ENCODE data around the gene CNOT4. TPM values are rescaled to one million over a fixed set of nuclear protein-coding genes. Genes with fewer than 3 reads are reported as not detected.
"Not testable (repeated sequence)": the region's sequence is repeated elsewhere in the genome, so short reads cannot be mapped to it uniquely, and the experiment has no call there.

Gene CNOT4
- total RNA-seq, 1 experiment from 2014 or later, result 26.0 TPM

DNA sequence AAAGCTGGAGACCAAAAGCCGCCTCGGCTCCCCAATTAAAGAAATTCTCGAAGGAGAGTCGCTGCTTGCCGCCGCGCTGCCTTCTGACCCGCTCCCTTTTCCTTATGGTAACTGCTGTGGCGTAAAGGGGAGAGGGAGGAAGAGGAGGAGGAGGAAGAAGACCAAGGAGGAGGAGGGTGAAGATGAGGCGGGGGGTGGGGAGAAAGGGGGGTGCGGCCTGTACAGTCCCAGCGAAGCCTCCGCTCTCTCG, 388 bp downstream of the CNOT4 start:
- Mint-ChIP-seq H3K4me3 (ENCODE audit: low read depth, unreplicated experiment) (no peak overlapping the region), H3K36me3 (ENCODE audit: insufficient read depth, unreplicated experiment) (no peaks in the 10 kb centered on the region), H3K27ac (ENCODE audit: unreplicated experiment) (no peak overlapping the region), H3K9me3 (ENCODE audit: low read depth, unreplicated experiment) (no peaks in the 10 kb centered on the region), H3K27me3 (ENCODE audit: unreplicated experiment) (no peaks in the 10 kb centered on the region), H3K4me1 (ENCODE audit: low read depth, unreplicated experiment) (peaks cover 7% of the 10 kb centered on the region)
- intact Hi-C loops (cut with micrococcal nuclease; ENCODE audit: unreplicated experiment), result loop anchor here (1.0 to 2.0 kb wide), 2 partner anchors 51 to 95 kb away; no protein-coding TSS in a partner anchor
- no TSS peak for BruUV-seq (replicated peaks)
- DNase-seq, result no peak
- TF ChIP-seq, protein P1, sequence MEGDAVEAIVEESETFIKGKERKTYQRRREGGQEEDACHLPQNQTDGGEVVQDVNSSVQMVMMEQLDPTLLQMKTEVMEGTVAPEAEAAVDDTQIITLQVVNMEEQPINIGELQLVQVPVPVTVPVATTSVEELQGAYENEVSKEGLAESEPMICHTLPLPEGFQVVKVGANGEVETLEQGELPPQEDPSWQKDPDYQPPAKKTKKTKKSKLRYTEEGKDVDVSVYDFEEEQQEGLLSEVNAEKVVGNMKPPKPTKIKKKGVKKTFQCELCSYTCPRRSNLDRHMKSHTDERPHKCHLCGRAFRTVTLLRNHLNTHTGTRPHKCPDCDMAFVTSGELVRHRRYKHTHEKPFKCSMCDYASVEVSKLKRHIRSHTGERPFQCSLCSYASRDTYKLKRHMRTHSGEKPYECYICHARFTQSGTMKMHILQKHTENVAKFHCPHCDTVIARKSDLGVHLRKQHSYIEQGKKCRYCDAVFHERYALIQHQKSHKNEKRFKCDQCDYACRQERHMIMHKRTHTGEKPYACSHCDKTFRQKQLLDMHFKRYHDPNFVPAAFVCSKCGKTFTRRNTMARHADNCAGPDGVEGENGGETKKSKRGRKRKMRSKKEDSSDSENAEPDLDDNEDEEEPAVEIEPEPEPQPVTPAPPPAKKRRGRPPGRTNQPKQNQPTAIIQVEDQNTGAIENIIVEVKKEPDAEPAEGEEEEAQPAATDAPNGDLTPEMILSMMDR (IDR thresholded peaks at IDR 0.05; ENCODE audit: unreplicated experiment), result no peak
- CTCF ChIA-PET, result no interaction called here

DNA sequence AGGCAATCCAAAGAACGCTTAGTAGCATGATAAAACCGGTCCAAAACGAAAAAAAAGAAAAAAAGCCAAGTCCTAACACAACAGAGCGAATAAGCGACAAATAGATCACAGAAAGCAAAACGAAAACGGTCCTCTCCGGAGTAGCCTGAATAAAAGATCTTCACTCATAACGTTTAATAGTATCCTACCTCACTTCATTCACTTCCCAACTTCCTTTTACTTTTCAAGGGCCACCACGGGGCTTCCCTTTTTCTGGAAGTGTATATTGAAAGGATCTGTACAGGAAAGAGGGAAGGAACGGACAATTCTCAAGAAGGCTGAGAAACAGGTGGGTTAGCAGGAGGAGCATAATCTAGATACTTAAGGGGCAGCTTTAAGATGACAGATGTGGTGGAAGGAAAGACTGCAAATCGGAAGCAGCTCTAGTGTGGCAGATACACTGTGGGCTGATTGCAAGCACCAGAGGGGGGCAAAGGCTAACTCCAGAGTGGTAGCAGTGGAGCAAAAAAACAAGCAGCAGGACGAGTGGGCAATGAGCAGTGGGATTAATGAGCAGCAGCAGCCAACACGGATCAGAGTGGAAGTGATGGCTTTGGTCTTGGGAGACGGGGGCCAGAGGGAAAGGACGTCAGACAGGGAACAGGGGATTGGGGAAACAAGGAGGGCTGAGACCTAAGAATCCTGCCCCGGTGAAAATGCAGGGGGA, 866 bp downstream of the CNOT4 start:
- BruUV-seq (replicated peaks), result no TSS peak
- Mint-ChIP-seq H3K4me3 (ENCODE audit: low read depth, unreplicated experiment) (no peak overlapping the region), H3K9me3 (ENCODE audit: low read depth, unreplicated experiment) (no peaks in the 10 kb centered on the region), H3K36me3 (ENCODE audit: insufficient read depth, unreplicated experiment) (no peaks in the 10 kb centered on the region), H3K27ac (ENCODE audit: unreplicated experiment) (no peak overlapping the region), H3K27me3 (ENCODE audit: unreplicated experiment) (no peaks in the 10 kb centered on the region), H3K4me1 (ENCODE audit: low read depth, unreplicated experiment) (peaks cover 7% of the 10 kb centered on the region)
- DNase-seq, result peak; percentile 17
- intact Hi-C loops (cut with micrococcal nuclease; ENCODE audit: unreplicated experiment), result loop anchor here (1.0 to 2.0 kb wide), 2 partner anchors 51 to 94 kb away; no protein-coding TSS in a partner anchor
- TF ChIP-seq, protein P1 (IDR thresholded peaks at IDR 0.05; ENCODE audit: unreplicated experiment), result no peak
- CTCF ChIA-PET, result no interaction called here

DNA sequence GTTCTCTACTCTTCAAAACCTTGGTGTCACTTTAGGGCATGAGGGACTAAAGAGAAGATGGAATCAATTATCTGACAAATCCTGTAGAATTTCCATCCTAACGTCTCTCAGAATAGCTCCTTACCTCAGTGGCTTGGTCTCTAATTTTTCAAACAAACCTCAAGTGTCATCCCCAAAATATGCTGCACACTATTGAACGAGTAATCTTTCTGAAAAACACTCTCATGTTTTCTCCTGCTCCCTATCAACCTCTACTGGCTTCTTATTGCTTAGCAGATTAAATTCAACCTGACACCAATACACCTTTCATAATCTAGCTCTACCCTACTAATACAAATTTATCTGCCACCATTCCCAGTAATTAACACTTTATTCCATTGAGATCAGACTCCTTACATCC, 8.5 kb downstream of the CNOT4 start:
- TF ChIP-seq, protein P1 (IDR thresholded peaks at IDR 0.05; ENCODE audit: unreplicated experiment), result no peak
- Mint-ChIP-seq H3K4me1 (ENCODE audit: low read depth, unreplicated experiment) (no peaks in the 10 kb centered on the region), H3K27ac (ENCODE audit: unreplicated experiment) (no peak overlapping the region), H3K4me3 (ENCODE audit: low read depth, unreplicated experiment) (no peak overlapping the region), H3K27me3 (ENCODE audit: unreplicated experiment) (no peaks in the 10 kb centered on the region), H3K9me3 (ENCODE audit: low read depth, unreplicated experiment) (no peaks in the 10 kb centered on the region), H3K36me3 (ENCODE audit: insufficient read depth, unreplicated experiment) (no peaks in the 10 kb centered on the region)
- CTCF ChIA-PET, result no interaction called here
- BruUV-seq (replicated peaks), result no TSS peak
- no peak for DNase-seq
- intact Hi-C loops (cut with micrococcal nuclease; ENCODE audit: unreplicated experiment), result no loop called here

DNA sequence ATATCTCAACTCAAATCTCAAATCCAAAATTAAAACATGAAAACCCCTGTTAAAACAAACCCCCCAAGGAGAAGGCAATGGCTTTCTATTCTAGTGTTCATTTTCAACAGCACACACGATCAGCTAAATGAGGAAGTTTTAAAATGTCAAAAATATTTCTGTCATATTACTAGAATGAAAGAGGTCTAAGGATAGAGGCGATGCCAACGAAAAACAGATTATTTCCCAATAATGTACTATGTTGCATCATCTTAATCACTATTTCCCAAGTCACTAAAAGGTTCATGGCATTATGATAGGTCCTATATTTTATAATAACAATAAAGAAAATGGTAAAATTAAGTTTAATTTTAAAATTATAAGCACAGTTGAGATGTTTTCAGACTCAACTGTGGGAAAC, 10.1 kb downstream of the CNOT4 start:
- no peaks in the 10 kb centered on the region for H3K9me3 Mint-ChIP-seq (ENCODE audit: low read depth, unreplicated experiment)
- H3K4me3 Mint-ChIP-seq (ENCODE audit: low read depth, unreplicated experiment), result no peak overlapping the region
- H3K27ac Mint-ChIP-seq (ENCODE audit: unreplicated experiment), result no peak overlapping the region
- intact Hi-C loops (cut with micrococcal nuclease; ENCODE audit: unreplicated experiment), result no loop called here
- BruUV-seq (replicated peaks), result no TSS peak
- DNase-seq, result no peak
- TF ChIP-seq, protein P1 (IDR thresholded peaks at IDR 0.05; ENCODE audit: unreplicated experiment), result no peak
- H3K27me3 Mint-ChIP-seq (ENCODE audit: unreplicated experiment), result no peaks in the 10 kb centered on the region
- CTCF ChIA-PET, result no interaction called here
- no peaks in the 10 kb centered on the region for H3K4me1 Mint-ChIP-seq (ENCODE audit: low read depth, unreplicated experiment)
- H3K36me3 Mint-ChIP-seq (ENCODE audit: insufficient read depth, unreplicated experiment), result no peaks in the 10 kb centered on the region

DNA sequence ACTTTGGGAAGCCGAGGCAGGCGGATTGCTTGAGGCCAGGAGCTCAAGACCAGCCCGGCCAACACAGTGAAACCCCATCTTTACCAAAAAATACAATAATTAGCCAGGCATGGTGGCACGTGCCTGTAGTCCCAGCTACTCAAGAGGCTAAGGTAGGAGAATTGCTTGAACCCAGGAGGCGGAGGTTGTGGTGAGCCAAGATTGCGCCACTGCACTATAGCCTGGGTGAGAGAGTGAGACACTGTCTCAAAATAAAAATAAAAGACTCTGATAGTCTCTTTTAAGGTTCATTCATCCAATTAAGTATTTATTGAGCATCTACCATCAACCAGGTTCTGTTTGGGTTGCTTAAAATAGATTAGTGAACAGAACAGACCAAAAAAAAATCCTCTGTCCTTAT, 12.7 kb downstream of the CNOT4 start:
- intact Hi-C loops (cut with micrococcal nuclease; ENCODE audit: unreplicated experiment); H3K9me3 Mint-ChIP-seq (ENCODE audit: low read depth, unreplicated experiment): not testable (repeated sequence)

More for the DNA sequence above, 12.7 kb downstream of the CNOT4 start:
- DNase-seq; H3K4me3 Mint-ChIP-seq (ENCODE audit: low read depth, unreplicated experiment); CTCF ChIA-PET; H3K4me1 Mint-ChIP-seq (ENCODE audit: low read depth, unreplicated experiment); BruUV-seq (replicated peaks); H3K27me3 Mint-ChIP-seq (ENCODE audit: unreplicated experiment); H3K27ac Mint-ChIP-seq (ENCODE audit: unreplicated experiment); H3K36me3 Mint-ChIP-seq (ENCODE audit: insufficient read depth, unreplicated experiment): not testable (repeated sequence)

All from Calu3 (cell line).